ENCODE results near the gene SV2C. TPM values are rescaled to one million over a fixed set of nuclear protein-coding genes. Genes with fewer than 3 reads are reported as not detected.

SV2C gene
- total RNA-seq, 1 donor: not detected

DNA sequence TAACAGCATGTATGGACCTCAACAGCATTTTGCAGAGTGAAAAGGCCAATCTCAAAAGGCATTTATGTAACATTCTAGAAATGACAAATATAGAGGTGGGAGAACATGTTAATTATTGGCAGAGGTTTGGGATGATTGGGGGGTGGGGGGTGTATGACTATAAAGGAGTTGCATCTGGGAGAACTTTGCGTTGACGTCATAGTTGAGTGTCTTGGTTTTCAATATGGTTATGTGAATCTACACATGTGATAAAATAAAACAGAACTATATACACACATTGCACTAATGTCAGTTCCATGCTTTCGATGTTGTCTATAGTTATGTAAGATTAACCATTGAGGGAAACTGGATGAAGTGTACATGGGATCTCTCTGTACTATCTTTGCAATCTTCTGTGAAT lies 139.1 kb downstream of the SV2C start:
- no peak overlapping the region for H3K27ac ChIP-seq (ENCODE audit: low read depth, low read length)
- TF ChIP-seq, protein P1, sequence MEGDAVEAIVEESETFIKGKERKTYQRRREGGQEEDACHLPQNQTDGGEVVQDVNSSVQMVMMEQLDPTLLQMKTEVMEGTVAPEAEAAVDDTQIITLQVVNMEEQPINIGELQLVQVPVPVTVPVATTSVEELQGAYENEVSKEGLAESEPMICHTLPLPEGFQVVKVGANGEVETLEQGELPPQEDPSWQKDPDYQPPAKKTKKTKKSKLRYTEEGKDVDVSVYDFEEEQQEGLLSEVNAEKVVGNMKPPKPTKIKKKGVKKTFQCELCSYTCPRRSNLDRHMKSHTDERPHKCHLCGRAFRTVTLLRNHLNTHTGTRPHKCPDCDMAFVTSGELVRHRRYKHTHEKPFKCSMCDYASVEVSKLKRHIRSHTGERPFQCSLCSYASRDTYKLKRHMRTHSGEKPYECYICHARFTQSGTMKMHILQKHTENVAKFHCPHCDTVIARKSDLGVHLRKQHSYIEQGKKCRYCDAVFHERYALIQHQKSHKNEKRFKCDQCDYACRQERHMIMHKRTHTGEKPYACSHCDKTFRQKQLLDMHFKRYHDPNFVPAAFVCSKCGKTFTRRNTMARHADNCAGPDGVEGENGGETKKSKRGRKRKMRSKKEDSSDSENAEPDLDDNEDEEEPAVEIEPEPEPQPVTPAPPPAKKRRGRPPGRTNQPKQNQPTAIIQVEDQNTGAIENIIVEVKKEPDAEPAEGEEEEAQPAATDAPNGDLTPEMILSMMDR (IDR thresholded peaks at IDR 0.05; ENCODE audit: extremely low read depth, low read depth, low read length): no peak
- no peak for DNase-seq (ENCODE audit: insufficient read length, low spot score, missing footprints)
- no peak overlapping the region for H3K4me3 ChIP-seq (ENCODE audit: insufficient read depth, low read length)
- H3K4me1 ChIP-seq (ENCODE audit: insufficient read depth, low read length): no peaks in the 10 kb centered on the region
- no peak overlapping the region for H3K4me2 ChIP-seq (ENCODE audit: insufficient read depth, low read length)
- no peaks in the 10 kb centered on the region for H3K9me3 ChIP-seq (ENCODE audit: low read depth, low read length)
- H3K27me3 ChIP-seq (ENCODE audit: insufficient read depth, low read length): no peaks in the 10 kb centered on the region
- H4K20me1 ChIP-seq (ENCODE audit: insufficient read depth, low read length): no peaks in the 10 kb centered on the region
- H3K36me3 ChIP-seq (ENCODE audit: insufficient read depth, low read length): no peaks in the 10 kb centered on the region
- H3K79me2 ChIP-seq (ENCODE audit: insufficient read depth, low read length): no peaks in the 10 kb centered on the region
- H2AFZ ChIP-seq (ENCODE audit: low read length): no peak overlapping the region

- H3K4me2 ChIP-seq (ENCODE audit: insufficient read depth, low read length): no peak overlapping the region
- H3K9me3 ChIP-seq (ENCODE audit: low read depth, low read length): no peaks in the 10 kb centered on the region
- H3K27me3 ChIP-seq (ENCODE audit: insufficient read depth, low read length): no peaks in the 10 kb centered on the region
- H3K4me3 ChIP-seq (ENCODE audit: insufficient read depth, low read length): no peak overlapping the region
- TF ChIP-seq, protein P1 (IDR thresholded peaks at IDR 0.05; ENCODE audit: extremely low read depth, low read depth, low read length): no peak
- no peak for DNase-seq (ENCODE audit: insufficient read length, low spot score, missing footprints)
- H3K4me1 ChIP-seq (ENCODE audit: insufficient read depth, low read length): no peaks in the 10 kb centered on the region
- no peak overlapping the region for H3K27ac ChIP-seq (ENCODE audit: low read depth, low read length)
- no peak overlapping the region for H2AFZ ChIP-seq (ENCODE audit: low read length)
- H3K79me2 ChIP-seq (ENCODE audit: insufficient read depth, low read length): no peaks in the 10 kb centered on the region
- H4K20me1 ChIP-seq (ENCODE audit: insufficient read depth, low read length): no peaks in the 10 kb centered on the region
- no peaks in the 10 kb centered on the region for H3K36me3 ChIP-seq (ENCODE audit: insufficient read depth, low read length)
These were observed 140.5 kb downstream of the SV2C start for GRCh38 chr5:76223696-76224095.

DNA sequence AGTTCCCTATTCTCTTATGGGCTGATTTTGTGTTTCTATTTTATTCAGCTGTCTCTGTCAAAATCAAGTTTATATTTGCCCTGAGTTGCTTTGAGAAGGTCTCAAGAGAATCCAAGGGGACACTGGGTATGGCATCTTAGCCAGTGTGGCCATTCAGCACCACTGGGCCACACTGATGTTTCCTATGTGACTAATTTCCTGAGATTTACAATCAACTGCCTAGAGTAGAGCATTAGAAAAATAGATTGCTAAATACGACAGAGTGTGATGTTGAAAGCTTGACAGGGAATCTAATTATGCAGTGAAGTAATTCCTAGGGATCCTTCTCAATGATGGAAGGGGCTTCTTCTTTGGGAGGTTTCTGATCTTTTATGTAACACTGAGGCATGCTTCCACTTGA lies 141.7 kb downstream of the SV2C start:
- no peak overlapping the region for H3K27ac ChIP-seq (ENCODE audit: low read depth, low read length)
- no peak overlapping the region for H2AFZ ChIP-seq (ENCODE audit: low read length)
- H3K4me3 ChIP-seq (ENCODE audit: insufficient read depth, low read length): no peak overlapping the region
- H3K4me2 ChIP-seq (ENCODE audit: insufficient read depth, low read length): no peak overlapping the region
- no peaks in the 10 kb centered on the region for H4K20me1 ChIP-seq (ENCODE audit: insufficient read depth, low read length)
- H3K9me3 ChIP-seq (ENCODE audit: low read depth, low read length): no peaks in the 10 kb centered on the region
- H3K4me1 ChIP-seq (ENCODE audit: insufficient read depth, low read length): no peaks in the 10 kb centered on the region
- H3K27me3 ChIP-seq (ENCODE audit: insufficient read depth, low read length): no peaks in the 10 kb centered on the region
- no peaks in the 10 kb centered on the region for H3K79me2 ChIP-seq (ENCODE audit: insufficient read depth, low read length)
- TF ChIP-seq, protein P1 (IDR thresholded peaks at IDR 0.05; ENCODE audit: extremely low read depth, low read depth, low read length): no peak
- DNase-seq (ENCODE audit: insufficient read length, low spot score, missing footprints): no peak
- no peaks in the 10 kb centered on the region for H3K36me3 ChIP-seq (ENCODE audit: insufficient read depth, low read length)

- Histone ChIP-seq H3K27ac (ENCODE audit: low read depth, low read length) (no peak overlapping the region), H3K4me3 (ENCODE audit: insufficient read depth, low read length) (no peak overlapping the region), H3K27me3 (ENCODE audit: insufficient read depth, low read length) (no peaks in the 10 kb centered on the region), H2AFZ (ENCODE audit: low read length) (no peak overlapping the region), H3K4me2 (ENCODE audit: insufficient read depth, low read length) (no peak overlapping the region), H4K20me1 (ENCODE audit: insufficient read depth, low read length) (no peaks in the 10 kb centered on the region), H3K36me3 (ENCODE audit: insufficient read depth, low read length) (no peaks in the 10 kb centered on the region), H3K4me1 (ENCODE audit: insufficient read depth, low read length) (no peaks in the 10 kb centered on the region), H3K9me3 (ENCODE audit: low read depth, low read length) (no peaks in the 10 kb centered on the region), H3K79me2 (ENCODE audit: insufficient read depth, low read length) (no peaks in the 10 kb centered on the region)
- TF ChIP-seq, protein P1 (IDR thresholded peaks at IDR 0.05; ENCODE audit: extremely low read depth, low read depth, low read length): no peak
- DNase-seq (ENCODE audit: insufficient read length, low spot score, missing footprints): no peak
These were observed 142.2 kb downstream of the SV2C start for GRCh38 chr5:76225336-76225735.
